Uterus (tissue), 4 donors: ENCODE results near the gene CDC16. TPM values are rescaled to one million over a fixed set of nuclear protein-coding genes. Genes with fewer than 3 reads are reported as not detected.

Experiments
- DNase-seq, 2 donors: peaks; one replicate each; pipeline ENCODE4 v3.0.0-alpha.2; 2019 to 2020
- H3K27ac ChIP-seq, 2 donors: fragments of 200-600 bp; sonication (generic); 1 replicate in 1 of 2; 2 replicates in 1 of 2; pipeline ENCODE4 v1.5.1; 2016 to 2018
- H3K27me3 ChIP-seq, 2 donors: fragments of 200-600 bp; sonication (generic); one replicate each; pipeline ENCODE4 v1.5.1; 2018 to 2019; ENCODE audit warnings: control low read depth in 1 of 2
- H3K36me3 ChIP-seq, 2 donors: fragments of 200-600 bp; sonication (generic); one replicate each; pipeline ENCODE4 v1.5.1; 2019; ENCODE audit warnings: control low read depth in 1 of 2
- H3K4me1 ChIP-seq, 2 donors: fragments of 200-600 bp; sonication (generic); one replicate each; pipeline ENCODE4 v1.5.1; 2018 to 2019; ENCODE audit warnings: control low read depth in 1 of 2
- H3K4me3 ChIP-seq, 2 donors: fragments of 200-600 bp; sonication (generic); 1 replicate in 1 of 2; 2 replicates in 1 of 2; pipeline ENCODE4 v1.5.1; 2018 to 2019; ENCODE audit warnings: mild to moderate bottlenecking in 1 of 2
- H3K9me3 ChIP-seq, 2 donors: fragments of 200-600 bp; sonication (generic); one replicate each; pipeline ENCODE4 v1.5.1; 2019; ENCODE audit warnings: control low read depth in 1 of 2
- POLR2A ChIP-seq, 2 donors: fragments of 450-650 bp; IDR thresholded peaks; one replicate each; pipeline ENCODE4 v1.6.1; 2016; ENCODE audit warnings: antibody characterized with exemption in 2 of 2, mild to moderate bottlenecking in 1 of 2, moderate library complexity in 1 of 2
- intact Hi-C: fragments of 100-400 bp; cut with DNase I; formaldehyde crosslinking; loops from one replicate; pipeline ENCODE4 v1.15.1; 2023; ENCODE audit warnings: low total_unique reads
- total RNA-seq, 4 donors: library from RNA; depleted of rRNA in 3 of 4; stranded (reverse); fragments of >200 nt in 3 of 4; gene quantifications; one replicate each; pipeline versions ENCODE4 v1.1.0 to v1.2.4, GENCODE V29; 2014 to 2023
- TF ChIP-seq, protein P1 (sequence below), 4 experiments: fragments of 200-600 bp in 2 of 4; fragments of 450-650 bp in 2 of 4; sonication (generic) in 2 of 4; IDR thresholded peaks; one replicate each; pipeline ENCODE4 v1.5.1; 2016 to 2019; ENCODE audit warnings: antibody characterized with exemption in 4 of 4, mild to moderate bottlenecking in 2 of 4, moderate library complexity in 1 of 4
- donor health status: DM: yes; HTN: yes; CAD: no.

CDC16 gene
- total RNA-seq, 4 donors from 2014 or later, result 25.0 to 103 (median 53.5) TPM

DNA sequence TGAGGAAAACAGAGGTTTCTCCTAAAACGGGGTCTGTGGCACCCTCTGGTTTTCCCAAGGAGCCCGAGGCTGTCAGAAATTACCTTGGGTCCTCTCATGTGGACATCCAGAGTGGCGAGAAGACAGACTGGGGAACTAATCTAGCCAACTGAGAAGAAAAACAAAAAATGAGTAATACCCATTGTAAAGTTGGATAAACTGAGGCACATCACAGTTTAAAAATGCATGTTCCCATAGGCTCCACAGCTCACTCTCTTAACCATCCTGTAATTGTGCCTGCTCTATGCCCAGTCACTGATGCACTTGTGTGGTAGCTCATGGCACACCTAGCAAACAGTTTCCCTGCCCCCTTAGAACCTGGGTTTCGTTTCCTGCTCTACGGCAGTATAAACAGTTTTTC, 31.5 kb downstream of the CDC16 start:
- Histone ChIP-seq H3K4me1 (no peaks in the 10 kb centered on the region), H3K4me3 (no peak overlapping the region), H3K9me3 (no peaks in the 10 kb centered on the region), H3K36me3 (no peaks in the 10 kb centered on the region), H3K27me3 (no peaks in the 10 kb centered on the region), H3K27ac (no peak overlapping the region)
- no peak for TF ChIP-seq POLR2A (IDR thresholded peaks at IDR 0.05)
- TF ChIP-seq, protein P1, sequence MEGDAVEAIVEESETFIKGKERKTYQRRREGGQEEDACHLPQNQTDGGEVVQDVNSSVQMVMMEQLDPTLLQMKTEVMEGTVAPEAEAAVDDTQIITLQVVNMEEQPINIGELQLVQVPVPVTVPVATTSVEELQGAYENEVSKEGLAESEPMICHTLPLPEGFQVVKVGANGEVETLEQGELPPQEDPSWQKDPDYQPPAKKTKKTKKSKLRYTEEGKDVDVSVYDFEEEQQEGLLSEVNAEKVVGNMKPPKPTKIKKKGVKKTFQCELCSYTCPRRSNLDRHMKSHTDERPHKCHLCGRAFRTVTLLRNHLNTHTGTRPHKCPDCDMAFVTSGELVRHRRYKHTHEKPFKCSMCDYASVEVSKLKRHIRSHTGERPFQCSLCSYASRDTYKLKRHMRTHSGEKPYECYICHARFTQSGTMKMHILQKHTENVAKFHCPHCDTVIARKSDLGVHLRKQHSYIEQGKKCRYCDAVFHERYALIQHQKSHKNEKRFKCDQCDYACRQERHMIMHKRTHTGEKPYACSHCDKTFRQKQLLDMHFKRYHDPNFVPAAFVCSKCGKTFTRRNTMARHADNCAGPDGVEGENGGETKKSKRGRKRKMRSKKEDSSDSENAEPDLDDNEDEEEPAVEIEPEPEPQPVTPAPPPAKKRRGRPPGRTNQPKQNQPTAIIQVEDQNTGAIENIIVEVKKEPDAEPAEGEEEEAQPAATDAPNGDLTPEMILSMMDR (IDR thresholded peaks at IDR 0.05), result no peak
- DNase-seq, result no peak
- intact Hi-C loops, result no loop called here

DNA sequence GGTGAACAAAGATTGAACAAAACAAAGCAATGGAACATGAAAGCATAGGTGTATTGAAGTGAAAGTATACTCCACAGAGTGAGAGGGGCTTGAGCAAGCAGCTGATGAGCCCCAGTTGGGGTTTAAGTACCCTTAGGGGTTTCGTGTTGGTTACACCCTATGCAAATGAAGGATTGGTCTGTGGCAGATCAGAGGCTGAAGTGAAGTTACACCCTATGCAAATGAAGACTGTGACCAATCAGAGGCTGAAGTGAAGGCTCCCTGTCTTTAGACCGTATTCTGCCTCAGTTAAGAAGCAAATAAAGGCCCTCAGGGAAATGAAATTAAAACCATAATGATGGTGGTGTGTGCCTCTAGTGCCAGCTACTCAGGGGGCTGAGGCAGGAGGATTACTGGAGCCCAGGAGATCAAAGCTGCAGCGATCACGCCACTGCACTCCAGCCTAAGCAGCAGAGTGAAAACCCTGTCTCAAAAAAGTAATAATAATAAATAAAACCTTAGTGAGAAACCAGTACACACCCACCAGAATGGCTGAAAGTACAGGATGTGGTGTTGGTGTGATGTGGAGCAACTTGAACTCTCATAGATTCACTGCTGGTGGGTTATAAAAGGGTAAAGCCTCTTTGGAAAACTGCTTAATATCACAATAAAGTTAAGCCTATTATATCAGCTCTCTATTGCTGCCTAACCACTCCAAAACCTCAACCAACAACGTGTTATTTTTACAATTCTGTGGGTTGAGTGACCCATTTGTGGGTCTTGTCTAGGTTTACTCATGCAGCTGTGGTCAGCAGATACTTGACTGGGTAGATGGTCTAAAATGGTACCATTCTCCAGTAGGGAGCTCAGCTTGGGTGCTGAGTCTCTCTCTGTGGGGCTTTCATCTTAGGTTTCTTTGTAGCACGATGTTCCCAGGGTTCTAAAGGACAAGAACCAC, 33.9 kb downstream of the CDC16 start:
- Histone ChIP-seq H3K9me3 (no peaks in the 10 kb centered on the region), H3K36me3 (no peaks in the 10 kb centered on the region), H3K4me3 (no peak overlapping the region), H3K27me3 (no peaks in the 10 kb centered on the region), H3K27ac (no peak overlapping the region), H3K4me1 (no peaks in the 10 kb centered on the region)
- TF ChIP-seq, protein P1 (IDR thresholded peaks at IDR 0.05), result no peak
- no peak for TF ChIP-seq POLR2A (IDR thresholded peaks at IDR 0.05)
- intact Hi-C loops, result no loop called here
- no peak for DNase-seq

DNA sequence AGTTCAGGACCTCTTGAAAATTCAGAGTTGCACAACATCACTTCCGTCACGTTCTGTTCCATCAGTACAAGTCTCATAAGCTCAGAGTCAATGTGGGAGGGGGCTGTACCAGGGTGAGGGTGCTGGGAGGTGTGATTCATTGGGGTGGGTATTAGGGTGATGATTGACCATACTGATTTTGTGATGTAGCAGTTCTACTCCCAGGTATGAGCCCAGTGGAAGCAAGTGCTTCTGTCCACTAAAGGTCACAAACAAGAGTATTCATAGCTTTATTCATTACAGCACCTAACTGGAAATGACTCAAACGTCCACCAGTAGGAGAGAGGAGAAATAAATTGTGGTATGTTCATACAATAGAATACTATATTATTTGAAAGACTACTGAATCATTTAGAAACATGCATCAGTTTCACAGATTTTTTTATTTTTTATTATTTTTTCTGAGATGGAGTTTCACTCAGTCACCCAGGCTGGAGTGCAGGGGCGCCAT, 34.6 kb downstream of the CDC16 start:
- no peak for DNase-seq
- Histone ChIP-seq H3K36me3 (no peaks in the 10 kb centered on the region), H3K9me3 (no peaks in the 10 kb centered on the region), H3K27me3 (no peaks in the 10 kb centered on the region), H3K4me3 (no peak overlapping the region), H3K4me1 (no peaks in the 10 kb centered on the region), H3K27ac (no peak overlapping the region)
- intact Hi-C loops, result no loop called here
- TF ChIP-seq POLR2A (IDR thresholded peaks at IDR 0.05), result no peak
- TF ChIP-seq, protein P1 (IDR thresholded peaks at IDR 0.05), result no peak

DNA sequence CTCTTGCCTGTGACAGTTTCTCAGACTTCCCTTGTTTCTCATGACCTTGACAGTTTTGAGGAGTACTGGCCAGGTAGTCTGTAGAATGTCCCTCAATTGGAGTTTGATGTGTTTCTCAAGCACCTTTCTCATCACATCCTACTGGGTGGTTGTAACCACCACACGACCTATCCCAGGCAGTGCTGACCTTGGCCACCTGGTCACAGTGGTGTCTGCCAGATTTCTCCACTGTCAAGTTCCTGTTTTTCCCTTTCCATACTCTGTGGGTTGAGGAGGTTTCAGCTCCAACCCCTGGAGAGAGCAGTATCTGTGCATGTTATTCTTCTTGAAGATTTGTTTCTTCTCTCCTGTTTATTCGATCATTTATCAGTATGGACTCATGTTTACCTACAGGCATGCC, 38.3 kb downstream of the CDC16 start:
- Histone ChIP-seq H3K36me3 (no peaks in the 10 kb centered on the region), H3K27ac (no peak overlapping the region), H3K4me3 (no peak overlapping the region), H3K4me1 (no peaks in the 10 kb centered on the region), H3K27me3 (no peaks in the 10 kb centered on the region), H3K9me3 (no peaks in the 10 kb centered on the region)
- intact Hi-C loops, result no loop called here
- DNase-seq, result no peak
- TF ChIP-seq, protein P1 (IDR thresholded peaks at IDR 0.05), result no peak
- TF ChIP-seq POLR2A (IDR thresholded peaks at IDR 0.05), result no peak

DNA sequence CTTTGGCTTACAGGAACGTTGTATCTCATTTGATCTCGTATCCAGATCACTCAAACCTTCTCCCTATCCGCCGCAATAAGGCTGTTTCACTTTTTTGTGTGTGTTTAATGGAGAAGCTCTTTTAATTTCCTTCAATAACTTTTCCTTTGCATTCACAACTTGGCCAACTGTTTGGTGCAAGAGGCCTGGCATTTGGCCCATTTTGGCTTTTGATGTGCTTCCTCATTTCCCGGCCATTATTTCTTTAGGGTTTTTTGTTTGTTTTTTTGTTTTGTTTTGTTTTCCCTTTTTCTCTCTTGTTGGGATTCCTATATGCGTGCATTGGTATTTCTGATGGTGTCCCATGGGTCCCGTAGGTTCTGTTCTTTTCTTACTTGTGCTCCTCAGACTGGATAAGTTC, 40.6 kb downstream of the CDC16 start:
- no peak for DNase-seq
- TF ChIP-seq, protein P1 (IDR thresholded peaks at IDR 0.05), result no peak
- no peak for TF ChIP-seq POLR2A (IDR thresholded peaks at IDR 0.05)
- Histone ChIP-seq H3K4me3 (no peak overlapping the region), H3K4me1 (no peaks in the 10 kb centered on the region), H3K27me3 (no peaks in the 10 kb centered on the region), H3K36me3 (no peaks in the 10 kb centered on the region), H3K27ac (no peak overlapping the region), H3K9me3 (no peaks in the 10 kb centered on the region)
- intact Hi-C loops, result no loop called here
